ENCODE data around the gene SPACDR. TPM values are rescaled to one million over a fixed set of nuclear protein-coding genes. Genes with fewer than 3 reads are reported as not detected.

Gene SPACDR
- total and polyA plus RNA-seq, 2 donors from 2014 or later: 0.54 TPM; not detected in 1

DNA sequence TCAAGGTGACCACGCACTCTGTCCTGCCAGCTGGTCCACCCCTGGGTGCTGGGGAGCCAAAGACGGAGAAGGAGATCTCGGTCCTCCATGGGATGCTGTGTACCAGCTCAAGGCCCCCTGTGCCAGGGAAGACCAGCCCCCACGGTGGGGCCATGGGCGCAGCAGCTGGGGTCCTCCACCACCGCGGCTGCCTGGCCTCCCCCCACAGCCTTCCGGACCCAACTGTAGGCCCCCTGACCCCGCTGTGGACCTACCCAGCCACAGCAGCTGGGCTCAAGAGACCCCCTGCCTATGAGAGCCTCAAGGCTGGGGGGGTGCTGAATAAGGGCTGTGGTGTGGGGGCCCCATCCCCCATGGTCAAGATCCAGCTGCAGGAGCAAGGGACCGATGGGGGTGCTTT is 25.1 kb upstream of the SPACDR start:
- Histone ChIP-seq H3K27ac (ENCODE audit: low read depth in 2 of 2, low read length in 2 of 2) (no peak overlapping the region), H3K9ac (ENCODE audit: low read length in 3 of 3) (no peak overlapping the region), H3K4me1 (ENCODE audit: control insufficient read depth in 2 of 3, insufficient read depth in 2 of 3, low read depth in 1 of 3, low read length in 3 of 3) (peaks cover 0 to 5% (median 0%) of the 10 kb centered on the region in 3 donors), H3K9me3 (ENCODE audit: control insufficient read depth in 2 of 3, insufficient read depth in 1 of 3, low read length in 3 of 3) (no peaks in the 10 kb centered on the region), H3K27me3 (ENCODE audit: control insufficient read depth, insufficient read depth, low read length) (no peaks in the 10 kb centered on the region), H3K4me3 (ENCODE audit: low read length in 3 of 3) (no peak overlapping the region), H3K36me3 (ENCODE audit: control insufficient read depth in 2 of 3, insufficient read depth in 3 of 3, low read length in 3 of 3) (no peaks in the 10 kb centered on the region)
- no peak for TF ChIP-seq CTCF (IDR thresholded peaks at IDR 0.05; ENCODE audit: borderline replicate concordance, extremely low read depth, insufficient read depth)
- DNase-seq (peak in 1 of 5 donors; percentile 67), FAIRE-seq (no peak)
- intact Hi-C loops (cut with DNase I): no loop called here

DNA sequence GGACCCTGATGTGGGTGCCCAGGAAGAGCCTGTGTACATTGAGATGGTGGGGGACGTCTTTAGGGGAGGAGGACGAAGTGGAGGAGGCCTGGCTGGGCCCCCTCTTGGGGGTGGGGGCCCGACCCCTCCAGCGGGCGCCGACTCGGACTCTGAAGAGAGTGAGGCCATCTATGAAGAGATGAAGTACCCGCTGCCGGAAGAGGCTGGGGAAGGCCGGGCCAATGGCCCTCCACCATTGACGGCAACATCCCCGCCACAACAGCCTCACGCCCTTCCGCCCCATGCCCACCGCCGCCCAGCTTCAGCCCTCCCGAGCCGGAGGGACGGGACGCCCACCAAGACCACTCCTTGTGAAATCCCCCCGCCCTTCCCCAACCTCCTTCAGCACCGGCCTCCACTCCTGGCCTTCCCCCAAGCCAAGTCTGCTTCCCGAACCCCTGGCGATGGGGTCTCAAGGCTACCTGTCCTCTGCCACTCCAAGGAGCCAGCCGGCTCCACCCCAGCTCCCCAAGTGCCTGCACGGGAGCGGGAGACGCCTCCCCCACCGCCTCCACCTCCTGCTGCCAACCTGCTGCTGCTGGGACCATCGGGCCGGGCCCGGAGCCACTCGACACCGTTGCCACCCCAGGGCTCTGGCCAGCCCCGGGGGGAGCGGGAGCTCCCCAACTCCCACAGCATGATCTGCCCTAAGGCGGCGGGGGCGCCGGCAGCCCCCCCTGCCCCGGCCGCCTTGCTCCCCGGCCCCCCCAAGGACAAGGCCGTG is 24.5 kb upstream of the SPACDR start:
- H3K9ac ChIP-seq (ENCODE audit: low read length in 3 of 3): no peak overlapping the region
- no peaks in the 10 kb centered on the region for H3K36me3 ChIP-seq (ENCODE audit: control insufficient read depth in 2 of 3, insufficient read depth in 3 of 3, low read length in 3 of 3)
- no peaks in the 10 kb centered on the region for H3K9me3 ChIP-seq (ENCODE audit: control insufficient read depth in 2 of 3, insufficient read depth in 1 of 3, low read length in 3 of 3)
- no peak overlapping the region for H3K27ac ChIP-seq (ENCODE audit: low read depth in 2 of 2, low read length in 2 of 2)
- FAIRE-seq: no peak
- no peak for TF ChIP-seq CTCF (IDR thresholded peaks at IDR 0.05; ENCODE audit: borderline replicate concordance, extremely low read depth, insufficient read depth)
- H3K4me3 ChIP-seq (ENCODE audit: low read length in 3 of 3): no peak overlapping the region
- H3K27me3 ChIP-seq (ENCODE audit: control insufficient read depth, insufficient read depth, low read length): no peaks in the 10 kb centered on the region
- no peak for DNase-seq
- peaks cover 0 to 2% (median 0%) of the 10 kb centered on the region in 3 donors for H3K4me1 ChIP-seq (ENCODE audit: control insufficient read depth in 2 of 3, insufficient read depth in 2 of 3, low read depth in 1 of 3, low read length in 3 of 3)
- intact Hi-C loops (cut with DNase I): no loop called here

- no peak overlapping the region for H3K9ac ChIP-seq (ENCODE audit: low read length in 3 of 3)
- H3K4me3 ChIP-seq (ENCODE audit: low read length in 3 of 3): no peak overlapping the region
- no peak overlapping the region for H3K27ac ChIP-seq (ENCODE audit: low read depth in 2 of 2, low read length in 2 of 2)
- intact Hi-C loops (cut with DNase I): no loop called here
- peaks cover 0 to 5% (median 5%) of the 10 kb centered on the region in 3 donors for H3K4me1 ChIP-seq (ENCODE audit: control insufficient read depth in 2 of 3, insufficient read depth in 2 of 3, low read depth in 1 of 3, low read length in 3 of 3)
- TF ChIP-seq CTCF (IDR thresholded peaks at IDR 0.05; ENCODE audit: borderline replicate concordance, extremely low read depth, insufficient read depth): no peak
- H3K9me3 ChIP-seq (ENCODE audit: control insufficient read depth in 2 of 3, insufficient read depth in 1 of 3, low read length in 3 of 3): no peaks in the 10 kb centered on the region
- FAIRE-seq (no peak), DNase-seq (peak in 1 of 5 donors; percentile 73)
- H3K27me3 ChIP-seq (ENCODE audit: control insufficient read depth, insufficient read depth, low read length): no peaks in the 10 kb centered on the region
- H3K36me3 ChIP-seq (ENCODE audit: control insufficient read depth in 2 of 3, insufficient read depth in 3 of 3, low read length in 3 of 3): no peaks in the 10 kb centered on the region
Measured at GRCh38 chr7:100486753-100487446, 22.8 kb upstream of the SPACDR start.
